Lower leg skin (tissue), 4 donors: ENCODE data around the gene IGSF22. TPM values are rescaled to one million over a fixed set of nuclear protein-coding genes. Genes with fewer than 3 reads are reported as not detected.

Experiments
- DNase-seq, 2 donors: peaks; one replicate each; pipeline ENCODE4 v3.0.0-alpha.2; 2019; ENCODE audit warnings: low spot score in 2 of 2
- H3K4me3 ChIP-seq: fragments of 200-600 bp; sonication (generic); 2 replicates; pipeline ENCODE4 v1.5.1; 2017; ENCODE audit warnings: mild to moderate bottlenecking, low read depth; ENCODE audit not compliant: poor library complexity, severe bottlenecking
- POLR2A ChIP-seq, 2 donors: fragments of 450-650 bp; IDR thresholded peaks; one replicate each; pipeline ENCODE4 v1.6.1; 2016 to 2017; ENCODE audit warnings: antibody characterized with exemption in 2 of 2, mild to moderate bottlenecking in 1 of 2, moderate library complexity in 1 of 2
- WGBS, 2 donors: methylation state at CpG; one replicate each; pipeline ENCODE4 v1.1.5; 2018; 5-methylcytosine and 5-hydroxymethylcytosine counted together
- intact Hi-C: fragments of 100-400 bp; cut with DNase I; formaldehyde crosslinking; loops from one replicate; pipeline ENCODE4 v1.15.0; 2023; ENCODE audit warnings: low total_unique reads
- total RNA-seq, 4 donors: library from RNA; depleted of rRNA; stranded (reverse); fragments of >200 nt; gene quantifications; one replicate each; pipeline ENCODE4 v1.1.0, GENCODE V29; 2016
- TF ChIP-seq, protein P1 (sequence below), 3 donors: fragments of 450-650 bp; IDR thresholded peaks; one replicate each; pipeline ENCODE4 v1.5.1; 2016; ENCODE audit warnings: antibody characterized with exemption in 3 of 3, mild to moderate bottlenecking in 3 of 3, moderate library complexity in 2 of 3

IGSF22 gene
- total RNA-seq, 4 donors from 2014 or later: 0.15 to 0.68 (median 0.34) TPM; not detected in 1

DNA sequence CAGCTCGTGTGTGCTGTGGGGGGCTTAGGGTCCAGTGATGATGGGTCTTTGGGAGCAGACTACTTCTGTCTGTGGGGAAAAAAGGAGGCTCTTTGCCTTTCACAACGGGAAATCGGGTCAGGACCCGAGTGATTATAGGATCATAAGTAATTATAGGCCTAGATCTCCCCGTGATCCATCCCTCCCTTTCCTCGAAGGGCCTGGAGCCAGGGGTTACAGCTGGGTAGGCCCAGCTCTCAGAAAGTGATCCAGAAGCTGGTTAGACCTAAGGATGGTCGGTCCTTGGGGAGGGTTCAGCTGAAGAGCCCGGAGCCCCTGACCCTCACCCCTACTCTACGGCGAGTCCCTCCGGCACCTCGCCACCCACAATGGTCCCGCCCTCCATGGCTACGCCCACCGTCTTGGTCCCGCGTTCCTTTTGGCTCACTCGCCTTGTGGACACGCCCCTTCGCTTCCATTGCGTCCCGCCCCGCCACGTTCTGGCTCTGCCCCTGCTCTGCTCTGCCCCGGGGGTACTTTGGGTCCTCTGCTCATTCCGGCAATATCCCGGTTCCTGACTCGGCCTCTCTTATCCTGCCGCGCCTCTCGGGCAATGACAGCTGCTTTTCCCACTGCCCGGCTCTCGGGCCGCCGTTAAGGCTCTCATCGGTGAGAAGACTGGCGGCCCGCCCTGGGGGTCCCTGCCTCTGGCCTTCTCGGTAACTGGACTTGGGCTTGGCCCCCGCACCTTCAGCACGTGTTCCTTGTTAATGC lies 5.0 kb downstream of the IGSF22 start:
- 2 to 3% methylated on average over 41 of the region's 41 CpGs for WGBS, 2 donors
- no peak for TF ChIP-seq POLR2A (IDR thresholded peaks at IDR 0.05)
- TF ChIP-seq, protein P1, sequence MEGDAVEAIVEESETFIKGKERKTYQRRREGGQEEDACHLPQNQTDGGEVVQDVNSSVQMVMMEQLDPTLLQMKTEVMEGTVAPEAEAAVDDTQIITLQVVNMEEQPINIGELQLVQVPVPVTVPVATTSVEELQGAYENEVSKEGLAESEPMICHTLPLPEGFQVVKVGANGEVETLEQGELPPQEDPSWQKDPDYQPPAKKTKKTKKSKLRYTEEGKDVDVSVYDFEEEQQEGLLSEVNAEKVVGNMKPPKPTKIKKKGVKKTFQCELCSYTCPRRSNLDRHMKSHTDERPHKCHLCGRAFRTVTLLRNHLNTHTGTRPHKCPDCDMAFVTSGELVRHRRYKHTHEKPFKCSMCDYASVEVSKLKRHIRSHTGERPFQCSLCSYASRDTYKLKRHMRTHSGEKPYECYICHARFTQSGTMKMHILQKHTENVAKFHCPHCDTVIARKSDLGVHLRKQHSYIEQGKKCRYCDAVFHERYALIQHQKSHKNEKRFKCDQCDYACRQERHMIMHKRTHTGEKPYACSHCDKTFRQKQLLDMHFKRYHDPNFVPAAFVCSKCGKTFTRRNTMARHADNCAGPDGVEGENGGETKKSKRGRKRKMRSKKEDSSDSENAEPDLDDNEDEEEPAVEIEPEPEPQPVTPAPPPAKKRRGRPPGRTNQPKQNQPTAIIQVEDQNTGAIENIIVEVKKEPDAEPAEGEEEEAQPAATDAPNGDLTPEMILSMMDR (IDR thresholded peaks at IDR 0.05): no peak
- DNase-seq: peak; percentile 81 to 96
- peak overlapping the region; percentile 39 for H3K4me3 ChIP-seq
- intact Hi-C loops: no loop called here

DNA sequence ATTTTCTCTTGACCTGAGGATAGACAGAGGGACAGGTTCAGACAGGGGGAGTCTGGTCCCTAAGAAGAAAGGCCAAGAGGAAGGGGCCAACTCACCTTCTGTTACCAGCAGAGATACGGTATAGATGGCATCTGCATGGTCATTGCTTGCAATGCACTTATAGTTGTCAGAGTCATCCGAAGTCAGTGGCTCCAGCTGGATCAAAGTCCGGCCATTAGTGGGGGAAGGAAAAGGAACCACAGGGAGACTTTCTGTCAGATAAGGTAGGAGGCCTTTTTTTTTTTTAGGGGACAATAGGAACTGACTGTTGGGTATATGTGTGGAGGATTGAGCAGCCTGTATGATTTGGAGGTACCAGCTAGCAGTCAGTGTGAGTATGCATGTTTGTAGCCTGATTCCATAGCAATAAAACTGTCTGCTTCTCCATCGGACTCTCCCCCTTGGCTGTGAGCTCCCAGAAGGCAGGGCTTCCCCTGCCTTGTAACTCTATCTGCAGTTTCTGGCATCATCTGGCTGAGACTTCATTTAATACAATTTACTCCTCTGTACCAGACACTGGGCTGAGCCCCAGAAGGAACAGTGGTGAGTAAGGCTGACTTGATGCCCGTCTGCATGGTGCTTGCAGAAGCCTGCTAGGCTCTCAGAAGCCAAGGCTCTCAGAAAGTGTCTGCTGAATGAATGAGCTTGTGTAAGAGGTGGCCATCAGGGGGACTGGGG lies 5.7 kb downstream of the IGSF22 start:
- intact Hi-C loops: no loop called here
- DNase-seq: no peak
- no peak overlapping the region for H3K4me3 ChIP-seq
- TF ChIP-seq POLR2A (IDR thresholded peaks at IDR 0.05): no peak
- TF ChIP-seq, protein P1 (IDR thresholded peaks at IDR 0.05): no peak
- WGBS, 2 donors: 51 to 57% methylated on average over 5 of the region's 5 CpGs

DNA sequence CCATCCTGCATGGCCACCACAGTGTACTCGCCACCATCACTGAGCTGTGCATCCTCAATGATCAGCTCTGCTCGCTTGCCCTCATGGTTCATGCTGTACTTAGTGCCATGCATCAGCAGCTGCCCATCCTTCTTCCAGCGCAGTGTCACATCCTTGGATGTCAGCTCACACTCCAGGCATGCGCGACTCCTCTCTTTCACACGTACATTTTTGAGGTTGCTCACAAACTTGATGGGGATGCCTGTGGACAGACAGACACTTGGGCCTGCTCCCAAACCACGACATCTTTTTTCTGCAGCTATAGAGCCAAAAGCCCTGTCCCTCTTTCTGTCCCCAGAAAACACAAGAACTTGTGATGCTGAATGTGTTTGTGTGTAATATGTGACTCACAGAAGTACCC lies 10.5 kb downstream of the IGSF22 start:
- intact Hi-C loops: no loop called here
- no peak for TF ChIP-seq POLR2A (IDR thresholded peaks at IDR 0.05)
- TF ChIP-seq, protein P1 (IDR thresholded peaks at IDR 0.05): no peak
- H3K4me3 ChIP-seq: no peak overlapping the region
- no peak for DNase-seq
- WGBS, 2 donors: 79 to 91% methylated on average over 7 of the region's 7 CpGs

DNA sequence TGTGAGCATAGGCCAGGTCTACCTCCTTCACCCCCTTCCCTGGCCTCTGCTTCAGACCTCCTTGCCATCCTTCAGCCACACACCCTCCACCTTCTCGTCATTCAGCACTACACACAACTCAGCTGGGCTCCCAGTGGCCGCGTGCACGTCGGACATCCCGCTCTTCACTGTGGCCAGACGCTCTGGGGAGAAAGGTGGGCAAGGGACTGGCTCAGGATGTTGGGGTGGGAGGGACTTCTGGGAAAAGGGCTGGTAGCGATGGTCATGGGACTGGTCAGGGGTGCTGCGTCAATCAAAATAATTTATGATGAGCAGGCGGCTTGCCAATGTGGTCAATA lies 11.6 kb downstream of the IGSF22 start:
- TF ChIP-seq, protein P1 (IDR thresholded peaks at IDR 0.05): no peak
- TF ChIP-seq POLR2A (IDR thresholded peaks at IDR 0.05): no peak
- H3K4me3 ChIP-seq: no peak overlapping the region
- intact Hi-C loops: no loop called here
- WGBS, 2 donors: 87 to 91% methylated on average over 10 of the region's 10 CpGs
- DNase-seq: no peak

DNA sequence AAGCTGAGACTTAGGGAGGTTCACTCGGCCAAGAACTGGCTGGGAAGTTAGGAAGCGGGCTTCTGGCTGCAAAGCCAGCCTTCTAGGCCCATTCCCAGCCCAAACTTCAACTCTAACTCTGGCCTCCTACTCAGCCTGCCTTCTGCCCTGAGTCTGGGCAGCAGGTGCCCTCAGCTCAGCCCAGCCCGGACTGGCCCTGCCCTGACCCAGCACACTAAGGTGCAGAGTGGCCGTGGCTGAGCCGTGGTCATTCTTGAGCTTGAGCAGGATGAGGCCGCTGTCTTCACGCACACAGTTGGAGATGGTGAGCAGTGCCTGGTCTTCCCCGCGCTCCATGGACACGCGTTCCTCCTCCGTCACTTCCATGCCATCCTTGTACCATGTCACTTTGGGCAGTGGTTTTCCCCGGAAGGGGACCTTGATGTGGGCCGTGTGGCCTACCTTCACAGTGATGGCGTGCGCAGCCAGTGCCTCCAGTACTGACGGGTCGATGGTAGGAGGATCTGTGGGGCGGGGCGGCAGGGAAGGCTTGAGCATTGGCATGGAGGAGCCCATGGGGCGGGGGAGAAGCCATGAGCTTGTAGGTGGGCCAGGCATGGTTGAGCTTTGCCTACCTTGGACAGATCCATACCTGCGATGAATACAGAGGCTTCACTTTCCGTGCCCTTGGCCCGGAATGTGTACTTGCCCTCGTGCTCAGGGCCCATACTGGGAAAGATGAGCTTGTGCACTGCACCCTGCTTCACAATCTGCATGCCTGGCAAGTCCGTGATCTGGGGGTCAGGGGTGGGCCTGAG lies 12.1 kb downstream of the IGSF22 start:
- no peak for TF ChIP-seq POLR2A (IDR thresholded peaks at IDR 0.05)
- TF ChIP-seq, protein P1 (IDR thresholded peaks at IDR 0.05): no peak
- WGBS, 2 donors: 92% methylated on average over 26 of the region's 26 CpGs
- DNase-seq: no peak
- H3K4me3 ChIP-seq: no peak overlapping the region
- intact Hi-C loops: no loop called here
